IPS-20b (cell line): ENCODE data around the gene MARCHF10.

Source experiments
- H3K27ac ChIP-seq: one replicate; pipeline ENCODE4 v1.5.1; 2013; ENCODE audit warnings: low read length
- H3K27me3 ChIP-seq: 2 replicates; pipeline ENCODE4 v1.6.1; 2013; ENCODE audit warnings: mild to moderate bottlenecking, low read length, inconsistent platforms; ENCODE audit not compliant: insufficient read depth
- H3K36me3 ChIP-seq: 2 replicates; pipeline ENCODE4 v1.6.1; 2013; ENCODE audit warnings: low read depth, mild to moderate bottlenecking, inconsistent platforms, low read length, moderate library complexity; ENCODE audit not compliant: insufficient read depth
- H3K4me1 ChIP-seq: 2 replicates; pipeline ENCODE4 v1.6.1; 2013; ENCODE audit warnings: mild to moderate bottlenecking, control low read depth, inconsistent platforms, low read length, moderate library complexity; ENCODE audit not compliant: insufficient read depth
- H3K4me3 ChIP-seq: 2 replicates; pipeline ENCODE4 v1.5.1; 2013; ENCODE audit warnings: mild to moderate bottlenecking, low read length, inconsistent platforms
- H3K9ac ChIP-seq: 2 replicates; pipeline ENCODE4 v1.6.1; 2013; ENCODE audit warnings: low read depth, mild to moderate bottlenecking, inconsistent platforms, low read length, moderate library complexity
- H3K9me3 ChIP-seq: 2 replicates; pipeline ENCODE4 v1.6.1; 2013; ENCODE audit warnings: mild to moderate bottlenecking, low read depth, low read length, inconsistent platforms; ENCODE audit not compliant: insufficient read depth

The MARCHF10 gene

GRCh38 chr17:62707425-62707739 lies 100.7 kb downstream of the MARCHF10 start:
- H3K9me3 ChIP-seq = peaks cover 7% of the 10 kb centered on the region; the same call in 1 of the 2 replicates
- peaks cover 43% of the 10 kb centered on the region for H3K27me3 ChIP-seq
- no peak overlapping the region for H3K9ac ChIP-seq
- H3K4me1 ChIP-seq = peaks cover 20% of the 10 kb centered on the region
- H3K4me3 ChIP-seq = no peak overlapping the region
- no peak overlapping the region for H3K27ac ChIP-seq
- no peaks in the 10 kb centered on the region for H3K36me3 ChIP-seq

- H3K36me3 ChIP-seq = no peaks in the 10 kb centered on the region
- peaks cover 7% of the 10 kb centered on the region; the same call in 1 of the 2 replicates for H3K9me3 ChIP-seq
- peak overlapping the region; percentile 70; the same call in 1 of the 2 replicates for H3K4me3 ChIP-seq
- no peak overlapping the region for H3K27ac ChIP-seq
- peak overlapping the region; percentile 17; the same call in 1 of the 2 replicates for H3K9ac ChIP-seq
- H3K27me3 ChIP-seq = peaks cover 43% of the 10 kb centered on the region
- peaks cover 20% of the 10 kb centered on the region for H3K4me1 ChIP-seq
Measured at GRCh38 chr17:62706598-62707424, 101.3 kb downstream of the MARCHF10 start.

- peak overlapping the region; percentile 44 for H3K27ac ChIP-seq
- peaks cover 7% of the 10 kb centered on the region; the same call in 1 of the 2 replicates for H3K9me3 ChIP-seq
- H3K36me3 ChIP-seq = no peaks in the 10 kb centered on the region
- H3K27me3 ChIP-seq = peaks cover 43% of the 10 kb centered on the region
- H3K4me1 ChIP-seq = peaks cover 20% of the 10 kb centered on the region
- H3K4me3 ChIP-seq = peak overlapping the region; percentile 70
- H3K9ac ChIP-seq = peak overlapping the region; percentile 76; the same call in 1 of the 2 replicates
Measured at GRCh38 chr17:62705778-62706597, 102.1 kb downstream of the MARCHF10 start.

- Histone ChIP-seq H3K4me1 (peaks cover 20% of the 10 kb centered on the region), H3K27me3 (peaks cover 43% of the 10 kb centered on the region), H3K9me3 (peaks cover 7% of the 10 kb centered on the region; the same call in 1 of the 2 replicates), H3K36me3 (no peaks in the 10 kb centered on the region), H3K4me3 (peak overlapping the region; percentile 70), H3K27ac (no peak overlapping the region), H3K9ac (peak overlapping the region; percentile 76; the same call in 1 of the 2 replicates)
Measured at GRCh38 chr17:62705156-62705777, 102.8 kb downstream of the MARCHF10 start.

GRCh38 chr17:62704381-62704971 lies 103.6 kb downstream of the MARCHF10 start:
- Histone ChIP-seq H3K36me3 (no peaks in the 10 kb centered on the region), H3K4me3 (peak overlapping the region; percentile 70), H3K9me3 (peaks cover 7% of the 10 kb centered on the region; the same call in 1 of the 2 replicates), H3K27me3 (peaks cover 43% of the 10 kb centered on the region), H3K27ac (no peak overlapping the region), H3K9ac (peak overlapping the region; percentile 76; the same call in 1 of the 2 replicates), H3K4me1 (peaks cover 20% of the 10 kb centered on the region)

GRCh38 chr17:62703776-62704380 lies 104.2 kb downstream of the MARCHF10 start:
- H3K4me3 ChIP-seq = peak overlapping the region; percentile 70; the same call in 1 of the 2 replicates
- H3K4me1 ChIP-seq = peaks cover 20% of the 10 kb centered on the region
- peaks cover 43% of the 10 kb centered on the region for H3K27me3 ChIP-seq
- no peaks in the 10 kb centered on the region for H3K36me3 ChIP-seq
- H3K27ac ChIP-seq = no peak overlapping the region
- H3K9ac ChIP-seq = peak overlapping the region; percentile 76; the same call in 1 of the 2 replicates
- H3K9me3 ChIP-seq = peaks cover 6% of the 10 kb centered on the region; the same call in 1 of the 2 replicates

- Histone ChIP-seq H3K27ac (no peak overlapping the region), H3K36me3 (no peaks in the 10 kb centered on the region), H3K9me3 (peaks cover under 1% of the 10 kb centered on the region; the same call in 1 of the 2 replicates), H3K4me3 (peak overlapping the region; percentile 70; the same call in 1 of the 2 replicates), H3K27me3 (peaks cover 43% of the 10 kb centered on the region), H3K4me1 (peaks cover 20% of the 10 kb centered on the region), H3K9ac (peak overlapping the region; percentile 13; the same call in 1 of the 2 replicates)
Measured at GRCh38 chr17:62703261-62703775, 104.8 kb downstream of the MARCHF10 start.

- Histone ChIP-seq H3K36me3 (no peaks in the 10 kb centered on the region), H3K27me3 (peaks cover 42% of the 10 kb centered on the region), H3K9me3 (no peaks in the 10 kb centered on the region), H3K27ac (no peak overlapping the region), H3K4me3 (no peak overlapping the region), H3K4me1 (peaks cover 20% of the 10 kb centered on the region), H3K9ac (no peak overlapping the region)
Measured at GRCh38 chr17:62702746-62703260, 105.3 kb downstream of the MARCHF10 start.

- H3K27ac ChIP-seq = no peak overlapping the region
- peaks cover 31% of the 10 kb centered on the region for H3K27me3 ChIP-seq
- no peaks in the 10 kb centered on the region for H3K36me3 ChIP-seq
- H3K9ac ChIP-seq = no peak overlapping the region
- H3K4me3 ChIP-seq = no peak overlapping the region
- H3K4me1 ChIP-seq = peaks cover 15% of the 10 kb centered on the region
- H3K9me3 ChIP-seq = no peaks in the 10 kb centered on the region
Measured at GRCh38 chr17:62701706-62702085, 106.4 kb downstream of the MARCHF10 start.

- H3K9ac ChIP-seq = no peak overlapping the region
Measured at GRCh38 chr17:62700964-62701705, 107.0 kb downstream of the MARCHF10 start.

More at GRCh38 chr17:62700964-62701705, 107.0 kb downstream of the MARCHF10 start:
- no peaks in the 10 kb centered on the region for H3K9me3 ChIP-seq
- no peak overlapping the region for H3K4me3 ChIP-seq
- peaks cover 9% of the 10 kb centered on the region for H3K4me1 ChIP-seq
- no peak overlapping the region for H3K27ac ChIP-seq
- H3K36me3 ChIP-seq = no peaks in the 10 kb centered on the region
- peaks cover 26% of the 10 kb centered on the region for H3K27me3 ChIP-seq
